ENCODE measurements around the gene CHAF1A.
A peak's percentile ranks its signal among the peaks of the same experiment; 100 is the strongest.

The CHAF1A gene

GRCh38 chr19:4444765-4445741, 42.6 kb downstream of the CHAF1A start:
- no peaks in the 10 kb centered on the region for H3K9me3 ChIP-seq (ENCODE audit: control insufficient read depth, insufficient read depth, low read depth, low read length)
- no peak overlapping the region for H3K27ac ChIP-seq (ENCODE audit: extremely low read depth, low read depth, low read length)
- TF ChIP-seq ZNF214 (tag by site-specific recombination; IDR thresholded peaks at IDR 0.05; ENCODE audit: borderline replicate concordance) = no peak
- TF ChIP-seq ZNF549 (tag by site-specific recombination; IDR thresholded peaks at IDR 0.05) = no peak
- no peak for TF ChIP-seq ZBTB1 (tag by site-specific recombination; IDR thresholded peaks at IDR 0.05)
- TF ChIP-seq GLIS1 (tag by site-specific recombination; IDR thresholded peaks at IDR 0.05) = peak; percentile 68
- TF ChIP-seq HIC1 (tag by site-specific recombination; IDR thresholded peaks at IDR 0.05) = peak; percentile 51; the same call in 1 of the 2 replicates
- peak; percentile 29; the same call in 1 of the 2 replicates for TF ChIP-seq ZNF449 (tag by site-specific recombination; IDR thresholded peaks at IDR 0.05)
- TF ChIP-seq GLIS2 (tag by site-specific recombination; IDR thresholded peaks at IDR 0.05) = peak; percentile 41
- no peak for TF ChIP-seq ZNF341 (tag by site-specific recombination; IDR thresholded peaks at IDR 0.05; ENCODE audit: low read depth)
- no peak for TF ChIP-seq ZNF133 (tag by site-specific recombination; IDR thresholded peaks at IDR 0.05)
- TF ChIP-seq KLF8 (tag by site-specific recombination; IDR thresholded peaks at IDR 0.05) = peak; percentile 34; the same call in 1 of the 2 replicates
- peak; percentile 36; the same call in 1 of the 2 replicates for TF ChIP-seq PATZ1 (tag by site-specific recombination; IDR thresholded peaks at IDR 0.05)
- H3K36me3 ChIP-seq (ENCODE audit: control insufficient read depth in 2 of 2, insufficient read depth in 1 of 2, low read length in 2 of 2) = peaks cover 14 to 88% of the 10 kb centered on the region in 2 experiments; a peak in 2 of 3 replicates
- ChIA-PET POLR2A (interaction anchor here (0.9 to 1.8 kb wide), 5 partner anchors 8 to 26 kb away, joined by 3 to 6 read pairs (median 4); partner anchors contain the start of gene HDGFL2), CTCF (interaction anchor here (0.6 to 1.2 kb wide), 3 partner anchors 10 to 102 kb away, joined by 3 read pairs; no protein-coding TSS in a partner anchor)
- no peak overlapping the region for H3K4me3 ChIP-seq (ENCODE audit: low read depth, low read length)
- H3K4me1 ChIP-seq (ENCODE audit: control insufficient read depth, insufficient read depth, low read length) = no peaks in the 10 kb centered on the region

- Histone ChIP-seq H3K9me3 (ENCODE audit: control insufficient read depth, insufficient read depth, low read depth, low read length) (no peaks in the 10 kb centered on the region), H3K4me1 (ENCODE audit: control insufficient read depth, insufficient read depth, low read length) (no peaks in the 10 kb centered on the region), H3K36me3 (ENCODE audit: control insufficient read depth in 2 of 2, insufficient read depth in 1 of 2, low read length in 2 of 2) (peaks cover 15 to 89% of the 10 kb centered on the region in 2 experiments), H3K4me3 (ENCODE audit: low read depth, low read length) (no peak overlapping the region), H3K27ac (ENCODE audit: extremely low read depth, low read depth, low read length) (no peak overlapping the region)
- POLR2A ChIA-PET = interaction anchor here (0.9 to 1.8 kb wide), 3 partner anchors 9 to 25 kb away, joined by 3 to 6 read pairs (median 4); partner anchors contain the start of gene HDGFL2
- CTCF ChIA-PET = interaction anchor here (0.6 to 1.2 kb wide), 3 partner anchors 9 to 101 kb away, joined by 3 read pairs; no protein-coding TSS in a partner anchor
- TF ChIP-seq ZNF768 (tag by site-specific recombination; IDR thresholded peaks at IDR 0.05) = no peak
- TF ChIP-seq ZNF169 (tag by site-specific recombination; IDR thresholded peaks at IDR 0.05) = no peak
- no peak for TF ChIP-seq ZNF354C (tag by site-specific recombination; IDR thresholded peaks at IDR 0.05; ENCODE audit: borderline replicate concordance, low read depth)
- TF ChIP-seq KLF10 (tag by site-specific recombination; IDR thresholded peaks at IDR 0.05) = no peak
- no peak for TF ChIP-seq SP2 (tag by site-specific recombination; IDR thresholded peaks at IDR 0.05)
- no peak for TF ChIP-seq ZNF148 (tag by site-specific recombination; IDR thresholded peaks at IDR 0.05; ENCODE audit: borderline replicate concordance)
- no peak for TF ChIP-seq ZFHX2 (tag by site-specific recombination; conservative IDR thresholded peaks at IDR 0.05)
- no peak for TF ChIP-seq ZBTB1 (tag by site-specific recombination; IDR thresholded peaks at IDR 0.05)
- TF ChIP-seq ZNF311 (tag by site-specific recombination; IDR thresholded peaks at IDR 0.05; ENCODE audit: borderline replicate concordance) = no peak
- TF ChIP-seq ZNF221 (tag by site-specific recombination; IDR thresholded peaks at IDR 0.05; ENCODE audit: borderline replicate concordance) = no peak
- TF ChIP-seq ZBTB44 (tag by site-specific recombination; IDR thresholded peaks at IDR 0.05) = no peak
Observed at GRCh38 chr19:4445963-4446703, 43.7 kb downstream of the CHAF1A start.

Measured in HEK293 (cell line).